HepG2 (cell line): ENCODE data around the gene CDCP1. TPM values are rescaled to one million over a fixed set of nuclear protein-coding genes. Genes with fewer than 3 reads are reported as not detected.

Source experiments
- ATAC-seq: fragments of 200-7000 bp; cut with Tn5 transposase; 3 replicates; pipeline ENCODE4 v1.9.1; 2020; ENCODE audit warnings: mild to moderate bottlenecking, moderate library complexity
- BruUV-seq: library from RNA; stranded (reverse); fragments of 400-500 nt; replicated peaks from 2 replicates; lab custom pipeline; 2021; lab: Mats Ljungman, UMichigan
- CTCF ChIA-PET: fragments of 300-600 bp; formaldehyde crosslinking; extraction: SDS; loops from one replicate; lab custom pipeline; 2021; ENCODE audit warnings: low total read pairs, inconsistent platforms, low intra/inter-chr PET ratio; lab: Yijun Ruan, JAX
- POLR2A ChIA-PET: fragments of 350-600 bp; sonication (Branson Sonifier 250); formaldehyde crosslinking; loops from one replicate; lab custom pipeline; 2020; ENCODE audit warnings: antibody characterized with exemption, inconsistent platforms; lab: Yijun Ruan, JAX
- DNase-seq: peaks from one replicate; pipeline ENCODE4 v3.0.0-alpha.2; 2015; ENCODE audit warnings: low spot score
- FAIRE-seq: peaks from 3 replicates; lab custom pipeline; 2011; peaks lifted over from hg19 to GRCh38; lab: Jason Lieb, UNC
- H2AFZ ChIP-seq: one replicate; pipeline ENCODE4 v1.6.1; 2011; ENCODE audit warnings: low read length, inconsistent platforms
- H3K27ac ChIP-seq: fragments of 300-600 bp; 3 replicates; pipeline ENCODE4 v1.8.0; 2011; ENCODE audit warnings: mixed run types, mild to moderate bottlenecking, mixed read lengths, low read length, inconsistent platforms; ENCODE audit not compliant: insufficient read depth; ENCODE audit errors: extremely low read length
- H3K27me3 ChIP-seq, 2 experiments: fragments of 200-600 bp in 1 of 2; 2 replicates in 1 of 2; 3 replicates in 1 of 2; pipeline versions ENCODE4 v1.6.0 to v1.8.0; 2011; ENCODE audit warnings: low read length in 2 of 2, mild to moderate bottlenecking in 2 of 2, moderate library complexity in 2 of 2, inconsistent platforms in 1 of 2; ENCODE audit not compliant: insufficient read depth in 2 of 2, control insufficient read depth in 1 of 2
- H3K36me3 ChIP-seq, 2 experiments: fragments of 200-600 bp in 1 of 2; replicated peaks in 1 of 2; 2 replicates in 1 of 2; 3 replicates in 1 of 2; pipeline versions ENCODE4 v1.5.1 to v1.8.0; 2011; ENCODE audit warnings: low read length in 2 of 2, inconsistent platforms in 1 of 2; ENCODE audit not compliant: insufficient read depth in 2 of 2, control insufficient read depth in 1 of 2
- H3K4me1 ChIP-seq: 2 replicates; pipeline ENCODE4 v1.5.1; 2012; ENCODE audit warnings: low read length, inconsistent platforms; ENCODE audit not compliant: insufficient read depth
- H3K4me2 ChIP-seq: 2 replicates; pipeline ENCODE4 v1.6.0; 2011; ENCODE audit warnings: low read depth, low read length, inconsistent platforms
- H3K4me3 ChIP-seq, 3 experiments: fragments of 200-600 bp in 1 of 3; sonication (generic), shearing (Covaris generic) in 1 of 3; replicated peaks in 1 of 3; 2 replicates each; pipeline ENCODE4 v1.5.1; 2011 to 2016; ENCODE audit warnings: low read length in 3 of 3, inconsistent platforms in 2 of 3, low read depth in 2 of 3, mild to moderate bottlenecking in 2 of 3, control low read depth in 1 of 3, mixed read lengths in 1 of 3; ENCODE audit not compliant: insufficient read depth in 1 of 3
- H3K79me2 ChIP-seq: one replicate; pipeline ENCODE4 v1.6.1; 2011; ENCODE audit warnings: low read length, inconsistent platforms; ENCODE audit not compliant: insufficient read depth
- H3K9ac ChIP-seq: 2 replicates; pipeline ENCODE4 v1.6.0; 2011; ENCODE audit warnings: mild to moderate bottlenecking, low read depth, low read length, inconsistent platforms; ENCODE audit not compliant: insufficient read depth
- H3K9me3 ChIP-seq: 2 replicates; pipeline ENCODE4 v1.5.1; 2012; ENCODE audit warnings: mild to moderate bottlenecking, low read length
- H4K20me1 ChIP-seq: 2 replicates; pipeline ENCODE4 v1.6.0; 2011; ENCODE audit warnings: inconsistent platforms, mild to moderate bottlenecking, low read length, moderate library complexity; ENCODE audit not compliant: insufficient read depth
- CBX1 ChIP-seq: IDR thresholded peaks from one replicate; pipeline ENCODE4 v1.6.1; 2016; ENCODE audit warnings: antibody characterized with exemption, low read depth
- GABPA ChIP-seq, 2 experiments: IDR thresholded peaks; 2 replicates each; pipeline ENCODE4 v1.6.1; 2011 to 2016; ENCODE audit warnings: low read depth in 2 of 2, low read length in 1 of 2, missing biosample characterization in 1 of 2, missing genetic modification characterization in 1 of 2
- JUND ChIP-seq: sonication (generic); formaldehyde crosslinking; IDR thresholded peaks from 2 replicates; pipeline ENCODE4 v1.8.0; 2022; ENCODE audit warnings: mild to moderate bottlenecking, missing genetic modification reagents
- KLF15 ChIP-seq: sonication (generic); formaldehyde crosslinking; IDR thresholded peaks from 2 replicates; pipeline ENCODE4 v1.8.1; 2023; ENCODE audit warnings: borderline replicate concordance, mild to moderate bottlenecking, inconsistent platforms, missing genetic modification reagents, mixed read lengths
- PLRG1 ChIP-seq: fragments of 450-650 bp; conservative IDR thresholded peaks from 2 replicates; pipeline ENCODE4 v1.6.1; 2016
- SOX13 ChIP-seq, 3 experiments: fragments of 450-650 bp in 1 of 3; sonication (generic) in 1 of 3; formaldehyde crosslinking in 1 of 3; IDR thresholded peaks in 2 of 3; conservative IDR thresholded peaks in 1 of 3; 2 replicates each; pipeline versions ENCODE4 v1.5.0 to v1.6.1; 2016 to 2020; ENCODE audit warnings: antibody characterized with exemption in 1 of 3, mild to moderate bottlenecking in 1 of 3, missing compliant biosample characterization in 1 of 3, missing genetic modification reagents in 1 of 3, moderate library complexity in 1 of 3
- ZNF484 ChIP-seq: sonication (generic); formaldehyde crosslinking; IDR thresholded peaks from 2 replicates; pipeline ENCODE4 v1.5.1; 2020; ENCODE audit warnings: mild to moderate bottlenecking, low read depth, missing genetic modification reagents, borderline replicate concordance
- ZNF614 ChIP-seq: IDR thresholded peaks from 2 replicates; pipeline ENCODE4 v1.6.1; 2018; ENCODE audit warnings: missing biosample characterization, missing genetic modification reagents, inconsistent platforms, borderline replicate concordance
- WGBS: methylation state at CpG from one replicate; pipeline ENCODE4 v1.1.6; 2017; ENCODE audit warnings: low lambda C conversion rate; 5-methylcytosine and 5-hydroxymethylcytosine counted together
- in situ Hi-C: cut with HindIII; loops from 2 replicates; pipeline ENCODE4 v1.10.0; 2017; ENCODE audit warnings: low pct_unique_long_range_greater_than_20kb; ENCODE audit not compliant: extremely low pct_ligation_motif_present
- intact Hi-C: fragments of 100-400 bp; cut with micrococcal nuclease; formaldehyde crosslinking; loops from one replicate; pipeline ENCODE4 v1.10.0; 2022; ENCODE audit not compliant: unreplicated experiment
- polyA plus RNA-seq, 8 experiments: library from polyadenylated mRNA; depleted of rRNA in 3 of 8; stranded (reverse) in 7 of 8; unstranded in 1 of 8; fragments of >200 nt; fragmentation: Illumina TruSeq in 4 of 8; extraction: Trizol in 4 of 8; gene quantifications; 2 replicates each; pipeline versions ENCODE4 v1.2.1 to v1.2.3, GENCODE V29; 2011 to 2016; ENCODE audit warnings: low read depth in 4 of 8, missing spikeins in 1 of 8, mixed read lengths in 1 of 8; ENCODE audit not compliant: insufficient read depth in 1 of 8
- total RNA-seq, 5 experiments: library from RNA; depleted of rRNA; stranded (reverse); fragments of >200 nt; fragmentation: Illumina TruSeq; extraction: Trizol; gene quantifications; 2 replicates each; pipeline ENCODE4 v1.2.3, GENCODE V29; 2016; ENCODE audit warnings: low read depth in 1 of 5
- TF ChIP-seq, protein P1 (sequence below): sonication (generic); formaldehyde crosslinking; IDR thresholded peaks from 2 replicates; pipeline ENCODE4 v1.4.0; 2020; ENCODE audit warnings: missing genetic modification reagents, borderline replicate concordance
- TF ChIP-seq, protein P2 (sequence below): sonication (generic); formaldehyde crosslinking; IDR thresholded peaks from 2 replicates; pipeline ENCODE4 v1.4.0; 2020; ENCODE audit warnings: mild to moderate bottlenecking, low read depth, missing genetic modification reagents
- TF ChIP-seq, protein P3 (sequence below): sonication (generic); formaldehyde crosslinking; IDR thresholded peaks from 2 replicates; pipeline ENCODE4 v1.4.0; 2020; ENCODE audit warnings: missing genetic modification reagents
- TF ChIP-seq, protein P4 (sequence below): sonication (generic); formaldehyde crosslinking; IDR thresholded peaks from 2 replicates; pipeline ENCODE4 v1.9.0; 2021; ENCODE audit warnings: missing genetic modification reagents, borderline replicate concordance

Gene CDCP1
- total and polyA plus RNA-seq, 2 of the 13 experiments (the other 11 are each of a cell fraction or from before 2014, with no cell fraction given) = 0.11 to 0.18 TPM

- TF ChIP-seq, protein P1, sequence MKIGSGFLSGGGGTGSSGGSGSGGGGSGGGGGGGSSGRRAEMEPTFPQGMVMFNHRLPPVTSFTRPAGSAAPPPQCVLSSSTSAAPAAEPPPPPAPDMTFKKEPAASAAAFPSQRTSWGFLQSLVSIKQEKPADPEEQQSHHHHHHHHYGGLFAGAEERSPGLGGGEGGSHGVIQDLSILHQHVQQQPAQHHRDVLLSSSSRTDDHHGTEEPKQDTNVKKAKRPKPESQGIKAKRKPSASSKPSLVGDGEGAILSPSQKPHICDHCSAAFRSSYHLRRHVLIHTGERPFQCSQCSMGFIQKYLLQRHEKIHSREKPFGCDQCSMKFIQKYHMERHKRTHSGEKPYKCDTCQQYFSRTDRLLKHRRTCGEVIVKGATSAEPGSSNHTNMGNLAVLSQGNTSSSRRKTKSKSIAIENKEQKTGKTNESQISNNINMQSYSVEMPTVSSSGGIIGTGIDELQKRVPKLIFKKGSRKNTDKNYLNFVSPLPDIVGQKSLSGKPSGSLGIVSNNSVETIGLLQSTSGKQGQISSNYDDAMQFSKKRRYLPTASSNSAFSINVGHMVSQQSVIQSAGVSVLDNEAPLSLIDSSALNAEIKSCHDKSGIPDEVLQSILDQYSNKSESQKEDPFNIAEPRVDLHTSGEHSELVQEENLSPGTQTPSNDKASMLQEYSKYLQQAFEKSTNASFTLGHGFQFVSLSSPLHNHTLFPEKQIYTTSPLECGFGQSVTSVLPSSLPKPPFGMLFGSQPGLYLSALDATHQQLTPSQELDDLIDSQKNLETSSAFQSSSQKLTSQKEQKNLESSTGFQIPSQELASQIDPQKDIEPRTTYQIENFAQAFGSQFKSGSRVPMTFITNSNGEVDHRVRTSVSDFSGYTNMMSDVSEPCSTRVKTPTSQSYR (CRISPR knock-in tag) = no peak
Observed at GRCh38 chr3:45119824-45120358, 26.3 kb downstream of the CDCP1 start (continued).

DNA sequence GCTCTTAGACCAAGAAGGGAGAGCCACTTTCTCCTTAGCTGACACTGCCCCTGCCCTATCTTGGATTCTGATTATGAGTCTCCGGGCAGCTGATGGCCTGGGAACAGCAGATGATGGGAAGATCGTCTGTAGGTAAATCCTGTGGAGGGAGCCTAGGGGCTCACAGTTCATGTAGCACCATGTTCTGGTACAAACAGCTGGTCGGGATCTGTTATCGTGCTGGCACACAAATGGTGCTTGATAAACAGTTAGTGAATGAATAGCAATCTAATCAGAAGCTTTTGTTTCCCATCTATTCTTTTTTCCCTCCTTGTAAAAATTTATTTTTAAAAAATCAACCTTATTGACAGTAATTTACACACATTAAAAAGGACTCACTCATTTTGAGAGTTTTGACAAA is 26.8 kb downstream of the CDCP1 start:
- no peak for FAIRE-seq
- H3K4me1 ChIP-seq = peaks cover 36% of the 10 kb centered on the region
- no peak for DNase-seq
- ChIA-PET CTCF (no interaction called here), POLR2A (no interaction called here)
- no peak overlapping the region for H3K27ac ChIP-seq
- H3K4me2 ChIP-seq = no peak overlapping the region
- no peaks in the 10 kb centered on the region for H4K20me1 ChIP-seq
- in situ Hi-C loops = no loop called here
- no peaks in the 10 kb centered on the region for H3K9me3 ChIP-seq
- TF ChIP-seq, protein P2, sequence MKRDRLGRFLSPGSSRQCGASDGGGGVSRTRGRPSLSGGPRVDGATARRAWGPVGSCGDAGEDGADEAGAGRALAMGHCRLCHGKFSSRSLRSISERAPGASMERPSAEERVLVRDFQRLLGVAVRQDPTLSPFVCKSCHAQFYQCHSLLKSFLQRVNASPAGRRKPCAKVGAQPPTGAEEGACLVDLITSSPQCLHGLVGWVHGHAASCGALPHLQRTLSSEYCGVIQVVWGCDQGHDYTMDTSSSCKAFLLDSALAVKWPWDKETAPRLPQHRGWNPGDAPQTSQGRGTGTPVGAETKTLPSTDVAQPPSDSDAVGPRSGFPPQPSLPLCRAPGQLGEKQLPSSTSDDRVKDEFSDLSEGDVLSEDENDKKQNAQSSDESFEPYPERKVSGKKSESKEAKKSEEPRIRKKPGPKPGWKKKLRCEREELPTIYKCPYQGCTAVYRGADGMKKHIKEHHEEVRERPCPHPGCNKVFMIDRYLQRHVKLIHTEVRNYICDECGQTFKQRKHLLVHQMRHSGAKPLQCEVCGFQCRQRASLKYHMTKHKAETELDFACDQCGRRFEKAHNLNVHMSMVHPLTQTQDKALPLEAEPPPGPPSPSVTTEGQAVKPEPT (CRISPR knock-in tag) = no peak
- TF ChIP-seq SOX13 (IDR thresholded peaks at IDR 0.05) = no peak
- TF ChIP-seq SOX13 (CRISPR knock-in tag; conservative IDR thresholded peaks at IDR 0.05 in 1 of 2, IDR thresholded peaks at IDR 0.05 in 1 of 2) = no peak
- no peak for TF ChIP-seq ZNF484 (CRISPR knock-in tag)
- no peak for TF ChIP-seq JUND (CRISPR knock-in tag)
- no peak for TF ChIP-seq GABPA (IDR thresholded peaks at IDR 0.05; ENCODE audit: low read depth, low read length)
- TF ChIP-seq GABPA (CRISPR knock-in tag; IDR thresholded peaks at IDR 0.05; ENCODE audit: low read depth) = no peak
- TF ChIP-seq, protein P3, sequence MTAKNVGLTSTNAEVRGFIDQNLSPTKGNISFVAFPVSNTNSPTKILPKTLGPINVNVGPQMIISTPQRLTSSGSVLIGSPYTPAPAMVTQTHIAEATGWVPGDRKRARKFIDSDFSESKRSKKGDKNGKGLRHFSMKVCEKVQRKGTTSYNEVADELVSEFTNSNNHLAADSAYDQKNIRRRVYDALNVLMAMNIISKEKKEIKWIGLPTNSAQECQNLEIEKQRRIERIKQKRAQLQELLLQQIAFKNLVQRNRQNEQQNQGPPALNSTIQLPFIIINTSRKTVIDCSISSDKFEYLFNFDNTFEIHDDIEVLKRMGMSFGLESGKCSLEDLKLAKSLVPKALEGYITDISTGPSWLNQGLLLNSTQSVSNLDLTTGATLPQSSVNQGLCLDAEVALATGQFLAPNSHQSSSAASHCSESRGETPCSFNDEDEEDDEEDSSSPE (CRISPR knock-in tag) = no peak
- TF ChIP-seq CBX1 = no peak
- no peak for TF ChIP-seq PLRG1
- no peak for TF ChIP-seq KLF15 (CRISPR knock-in tag)
- TF ChIP-seq ZNF614 (CRISPR knock-in tag) = no peak
- TF ChIP-seq, protein P4, sequence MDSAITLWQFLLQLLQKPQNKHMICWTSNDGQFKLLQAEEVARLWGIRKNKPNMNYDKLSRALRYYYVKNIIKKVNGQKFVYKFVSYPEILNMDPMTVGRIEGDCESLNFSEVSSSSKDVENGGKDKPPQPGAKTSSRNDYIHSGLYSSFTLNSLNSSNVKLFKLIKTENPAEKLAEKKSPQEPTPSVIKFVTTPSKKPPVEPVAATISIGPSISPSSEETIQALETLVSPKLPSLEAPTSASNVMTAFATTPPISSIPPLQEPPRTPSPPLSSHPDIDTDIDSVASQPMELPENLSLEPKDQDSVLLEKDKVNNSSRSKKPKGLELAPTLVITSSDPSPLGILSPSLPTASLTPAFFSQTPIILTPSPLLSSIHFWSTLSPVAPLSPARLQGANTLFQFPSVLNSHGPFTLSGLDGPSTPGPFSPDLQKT (CRISPR knock-in tag) = no peak
- 37% methylated on average over 3 of the region's 4 CpGs for WGBS
- H3K4me3 ChIP-seq = no peak overlapping the region
- intact Hi-C loops = no loop called here
- H2AFZ ChIP-seq = no peak overlapping the region
- no peaks in the 10 kb centered on the region for H3K27me3 ChIP-seq
- no peaks in the 10 kb centered on the region for H3K36me3 ChIP-seq
- no peaks in the 10 kb centered on the region for H3K79me2 ChIP-seq
- no peak for ATAC-seq
- no TSS peak for BruUV-seq
- no peak overlapping the region for H3K9ac ChIP-seq
